MM.1S (cell line): ENCODE data around the gene EFEMP2.
A peak's percentile ranks its signal among the peaks of the same experiment; 100 is the strongest.

ENCODE experiments used
- DNase-seq: peaks from one replicate; pipeline ENCODE4 v3.0.0-alpha.2; 2015
- H2AFZ ChIP-seq: fragments of 300-600 bp; sonication (generic); 2 replicates; pipeline ENCODE4 v1.6.0; 2016; ENCODE audit warnings: antibody characterized with exemption, low read length
- H3F3A ChIP-seq: fragments of 300-600 bp; sonication (generic); 2 replicates; pipeline ENCODE4 v1.6.1; 2016; ENCODE audit warnings: mild to moderate bottlenecking, antibody characterized with exemption, low read length, moderate library complexity, mixed read lengths; ENCODE audit not compliant: insufficient read depth
- H3K27ac ChIP-seq: fragments of 300-600 bp; sonication (generic); 2 replicates; pipeline ENCODE4 v1.5.1; 2016; ENCODE audit warnings: mild to moderate bottlenecking, low read length
- H3K27me3 ChIP-seq: fragments of 300-600 bp; sonication (generic); replicated peaks from 2 replicates; pipeline ENCODE4 v1.6.0; 2016; ENCODE audit warnings: low read length; ENCODE audit not compliant: insufficient read depth
- H3K36me3 ChIP-seq: fragments of 300-600 bp; sonication (generic); replicated peaks from 2 replicates; pipeline ENCODE4 v1.6.1; 2016; ENCODE audit warnings: mild to moderate bottlenecking, low read length, mixed read lengths; ENCODE audit not compliant: insufficient read depth
- H3K4me1 ChIP-seq: fragments of 300-600 bp; sonication (generic); 2 replicates; pipeline ENCODE4 v1.6.1; 2016; ENCODE audit warnings: low read length, mixed read lengths
- H3K4me2 ChIP-seq: fragments of 300-600 bp; sonication (generic); 2 replicates; pipeline ENCODE4 v1.6.0; 2016; ENCODE audit warnings: low read depth, low read length
- H3K4me3 ChIP-seq: fragments of 300-600 bp; sonication (generic); 2 replicates; pipeline ENCODE4 v1.5.1; 2016; ENCODE audit warnings: low read length, mixed read lengths
- H3K79me2 ChIP-seq: fragments of 300-600 bp; sonication (generic); 2 replicates; pipeline ENCODE4 v1.6.1; 2016; ENCODE audit warnings: mixed run types, low read length, mixed read lengths
- H3K9ac ChIP-seq: fragments of 300-600 bp; sonication (generic); 2 replicates; pipeline ENCODE4 v1.6.1; 2016; ENCODE audit warnings: low read length, mixed read lengths
- H3K9me2 ChIP-seq: fragments of 300-600 bp; sonication (generic); replicated peaks from 2 replicates; pipeline ENCODE4 v1.6.1; 2016; ENCODE audit warnings: mild to moderate bottlenecking, low read length, mixed read lengths; ENCODE audit not compliant: insufficient read depth
- H3K9me3 ChIP-seq: fragments of 300-600 bp; sonication (generic); replicated peaks from 2 replicates; pipeline ENCODE4 v1.6.1; 2016; ENCODE audit warnings: mild to moderate bottlenecking, low read length, mixed read lengths; ENCODE audit not compliant: insufficient read depth
- H4K20me1 ChIP-seq: fragments of 300-600 bp; sonication (generic); 2 replicates; pipeline ENCODE4 v1.6.1; 2016; ENCODE audit warnings: mild to moderate bottlenecking, low read length, moderate library complexity, mixed read lengths; ENCODE audit not compliant: insufficient read depth
- CTCF ChIP-seq: fragments of 300-600 bp; sonication (generic); IDR thresholded peaks from 2 replicates; pipeline ENCODE4 v1.5.1; 2016; ENCODE audit warnings: antibody characterized with exemption, low read length, mixed read lengths
- EZH2 ChIP-seq: fragments of 300-600 bp; sonication (generic); optimal IDR thresholded peaks from 2 replicates; pipeline ENCODE3; 2017; ENCODE audit warnings: low read depth, mild to moderate bottlenecking, antibody characterized with exemption, low read length, mixed read lengths
- EZH2phosphoT487 ChIP-seq: fragments of 300-600 bp; sonication (generic); IDR thresholded peaks from 2 replicates; pipeline ENCODE4 v1.6.1; 2018; ENCODE audit warnings: antibody characterized with exemption, low read length

EFEMP2 gene

GRCh38 chr11:65858681-65859087 is 13.9 kb downstream of the EFEMP2 start:
- no peaks in the 10 kb centered on the region for H3K9me2 ChIP-seq
- no peaks in the 10 kb centered on the region for H3K27me3 ChIP-seq
- TF ChIP-seq CTCF (no peak), EZH2 (no peak), EZH2phosphoT487 (no peak)
- no peaks in the 10 kb centered on the region for H3K9me3 ChIP-seq
- H3K79me2 ChIP-seq: peaks cover 70% of the 10 kb centered on the region
- H3K4me1 ChIP-seq: peaks cover 16% of the 10 kb centered on the region
- peak overlapping the region; percentile 86; the same call in 1 of the 2 replicates for H3K27ac ChIP-seq
- peaks cover 28% of the 10 kb centered on the region for H4K20me1 ChIP-seq
- peak overlapping the region; percentile 93; the same call in 1 of the 2 replicates for H3K9ac ChIP-seq
- no peak for DNase-seq
- H3F3A ChIP-seq: peaks cover 53% of the 10 kb centered on the region
- peak overlapping the region; percentile 90 for H2AFZ ChIP-seq
- peak overlapping the region; percentile 99 for H3K4me3 ChIP-seq
- H3K36me3 ChIP-seq: peaks cover 29% of the 10 kb centered on the region
- peak overlapping the region; percentile 96 for H3K4me2 ChIP-seq

GRCh38 chr11:65857853-65858680 is 14.5 kb downstream of the EFEMP2 start, which contains the start of gene CFL1:
Gene CFL1 (minus strand): TSS chr11:65858180. CDS start chr11:65858099, 81 bp downstream.
- peak within 1 kb of the TSS; percentile 86; the same call in 1 of the 2 replicates for H3K27ac ChIP-seq
- TF ChIP-seq EZH2 (no peak), EZH2phosphoT487 (no peak), CTCF (no peak)
- H3K79me2 ChIP-seq: peaks cover 65% of the 10 kb centered on the region
- peak within 1 kb of the TSS; percentile 96 for H3K4me2 ChIP-seq
- H3K9ac ChIP-seq: peak within 1 kb of the TSS; percentile 93
- DNase-seq: peak; percentile 97
- peaks cover 28% of the 10 kb centered on the region for H4K20me1 ChIP-seq
- peaks cover 29% of the 10 kb centered on the region for H3K36me3 ChIP-seq
- H3K9me2 ChIP-seq: no peaks in the 10 kb centered on the region
- H3K27me3 ChIP-seq: no peaks in the 10 kb centered on the region
- H3K4me1 ChIP-seq: peaks cover 16% of the 10 kb centered on the region
- no peaks in the 10 kb centered on the region for H3K9me3 ChIP-seq
- peak within 1 kb of the TSS; percentile 99 for H3K4me3 ChIP-seq
- H3F3A ChIP-seq: peaks cover 59% of the 10 kb centered on the region
- H2AFZ ChIP-seq: peak within 1 kb of the TSS; percentile 90

- Histone ChIP-seq H3K9ac (peak overlapping the region; percentile 87), H3K27me3 (no peaks in the 10 kb centered on the region), H3K4me2 (peak overlapping the region; percentile 76), H3K79me2 (peaks cover 59% of the 10 kb centered on the region), H2AFZ (no peak overlapping the region), H4K20me1 (peaks cover 28% of the 10 kb centered on the region), H3F3A (peaks cover 61% of the 10 kb centered on the region), H3K9me2 (no peaks in the 10 kb centered on the region), H3K4me1 (peaks cover 16% of the 10 kb centered on the region), H3K36me3 (peaks cover 28% of the 10 kb centered on the region), H3K9me3 (no peaks in the 10 kb centered on the region), H3K27ac (peak overlapping the region; percentile 80; the same call in 1 of the 2 replicates), H3K4me3 (peak overlapping the region; percentile 99)
- TF ChIP-seq CTCF: no peak
- TF ChIP-seq EZH2: no peak
- TF ChIP-seq EZH2phosphoT487: no peak
- DNase-seq: no peak
Observed at GRCh38 chr11:65857500-65857852, 15.1 kb downstream of the EFEMP2 start.
